Neural cell (in vitro differentiated cells): Measurements from ENCODE around the gene FRMD4A.

Experiments used
- CTCF ChIP-seq: fragments of 450-650 bp; IDR thresholded peaks from 2 replicates; pipeline ENCODE4 v1.5.1; 2014; ENCODE audit warnings: antibody characterized with exemption, mild to moderate bottlenecking, moderate library complexity; ENCODE audit not compliant: poor library complexity, severe bottlenecking
- EZH2 ChIP-seq: fragments of 200-600, 300-800 bp; shearing (Covaris generic), sonication (generic); IDR thresholded peaks from 2 replicates; pipeline ENCODE4 v1.6.1; 2014; ENCODE audit warnings: antibody characterized with exemption, low read length, borderline replicate concordance, mild to moderate bottlenecking; ENCODE audit not compliant: insufficient read depth, poor library complexity, severe bottlenecking
- POLR2AphosphoS5 ChIP-seq: IDR thresholded peaks from 2 replicates; pipeline ENCODE4 v1.6.1; 2012
- RAD21 ChIP-seq: fragments of 450-650 bp; conservative IDR thresholded peaks from 2 replicates; pipeline ENCODE4 v1.6.1; 2014; ENCODE audit warnings: antibody characterized with exemption, mild to moderate bottlenecking, moderate library complexity
- REST ChIP-seq: IDR thresholded peaks from 2 replicates; pipeline ENCODE4 v1.6.1; 2012; ENCODE audit warnings: borderline replicate concordance
- TAF1 ChIP-seq: IDR thresholded peaks from 2 replicates; pipeline ENCODE4 v1.6.1; 2012; ENCODE audit warnings: low read depth

GRCh38 chr10:14173391-14173705, 157.4 kb downstream of the FRMD4A start:
- no peak for TF ChIP-seq POLR2AphosphoS5
- no peak for TF ChIP-seq RAD21
- TF ChIP-seq CTCF, result no peak
- no peak for TF ChIP-seq EZH2
- TF ChIP-seq REST, result no peak
- TF ChIP-seq TAF1, result no peak
